H9 (cell line): ENCODE data around the gene GPR161. TPM values are rescaled to one million over a fixed set of nuclear protein-coding genes. Genes with fewer than 3 reads are reported as not detected.

Experiments used
- DNase-seq: peaks from one replicate; pipeline ENCODE4 v3.0.0-alpha.2; 2017
- H2AFZ ChIP-seq: one replicate; pipeline ENCODE4 v1.6.1; 2013; ENCODE audit warnings: mild to moderate bottlenecking, low read length, control low read depth, moderate library complexity
- H2AK5ac ChIP-seq: 2 replicates; pipeline ENCODE4 v1.6.1; 2013; ENCODE audit warnings: low read length, control low read depth, mixed read lengths; ENCODE audit not compliant: insufficient read length
- H2BK120ac ChIP-seq: one replicate; pipeline ENCODE4 v1.6.1; 2013; ENCODE audit warnings: low read depth, mild to moderate bottlenecking, low read length, control low read depth, inconsistent platforms; ENCODE audit not compliant: poor library complexity, severe bottlenecking
- H2BK12ac ChIP-seq: 2 replicates; pipeline ENCODE4 v1.6.1; 2013; ENCODE audit warnings: low read length, control low read depth, mixed read lengths, low read depth; ENCODE audit not compliant: insufficient read length
- H2BK15ac ChIP-seq: 2 replicates; pipeline ENCODE4 v1.6.1; 2013; ENCODE audit warnings: low read depth, low read length, control low read depth
- H2BK20ac ChIP-seq: one replicate; pipeline ENCODE4 v1.6.1; 2013; ENCODE audit warnings: low read depth, mild to moderate bottlenecking, low read length, control low read depth, inconsistent platforms; ENCODE audit not compliant: poor library complexity, severe bottlenecking
- H2BK5ac ChIP-seq: 2 replicates; pipeline ENCODE4 v1.6.1; 2013; ENCODE audit warnings: low read length, control low read depth, mixed read lengths; ENCODE audit not compliant: insufficient read length
- H3K14ac ChIP-seq: 2 replicates; pipeline ENCODE4 v1.6.1; 2013; ENCODE audit warnings: low read length, control low read depth; ENCODE audit not compliant: insufficient read depth
- H3K18ac ChIP-seq: 2 replicates; pipeline ENCODE4 v1.6.1; 2013; ENCODE audit warnings: low read depth, mild to moderate bottlenecking, mixed read lengths, low read length, control low read depth; ENCODE audit not compliant: insufficient read length
- H3K23ac ChIP-seq: 2 replicates; pipeline ENCODE4 v1.6.1; 2013; ENCODE audit warnings: low read length, control low read depth, mixed read lengths, low read depth; ENCODE audit not compliant: insufficient read length
- H3K23me2 ChIP-seq: 2 replicates; pipeline ENCODE4 v1.6.1; 2013; ENCODE audit warnings: low read depth, mild to moderate bottlenecking, mixed read lengths, low read length, control low read depth; ENCODE audit not compliant: insufficient read length, poor library complexity, severe bottlenecking
- H3K27ac ChIP-seq: 2 replicates; pipeline ENCODE4 v1.5.1; 2013; ENCODE audit warnings: low read length, control low read depth, mixed read lengths, low read depth; ENCODE audit not compliant: insufficient read length
- H3K27me3 ChIP-seq: 2 replicates; pipeline ENCODE4 v1.6.1; 2013; ENCODE audit warnings: low read length, control low read depth, inconsistent platforms; ENCODE audit not compliant: insufficient read depth
- H3K4ac ChIP-seq: 2 replicates; pipeline ENCODE4 v1.6.1; 2013; ENCODE audit warnings: low read depth, mild to moderate bottlenecking, control low read depth, inconsistent platforms, low read length, moderate library complexity
- H3K4me1 ChIP-seq: 2 replicates; pipeline ENCODE4 v1.6.1; 2013; ENCODE audit warnings: low read length, control low read depth, inconsistent platforms; ENCODE audit not compliant: insufficient read depth
- H3K4me2 ChIP-seq: 2 replicates; pipeline ENCODE4 v1.6.1; 2013; ENCODE audit warnings: low read length, control low read depth, mixed read lengths; ENCODE audit not compliant: insufficient read length, insufficient read depth
- H3K56ac ChIP-seq: 2 replicates; pipeline ENCODE4 v1.6.1; 2013; ENCODE audit warnings: low read depth, mild to moderate bottlenecking, mixed read lengths, low read length, control low read depth; ENCODE audit not compliant: insufficient read length
- H3K79me1 ChIP-seq: 2 replicates; pipeline ENCODE4 v1.6.1; 2013; ENCODE audit warnings: low read depth, mild to moderate bottlenecking, moderate library complexity, low read length, control low read depth, inconsistent platforms; ENCODE audit not compliant: insufficient read depth, poor library complexity, severe bottlenecking
- H3K79me2 ChIP-seq: 2 replicates; pipeline ENCODE4 v1.6.1; 2013; ENCODE audit warnings: low read length, control low read depth, inconsistent platforms; ENCODE audit not compliant: insufficient read depth
- H3K9ac ChIP-seq: 2 replicates; pipeline ENCODE4 v1.6.1; 2013; ENCODE audit warnings: low read length, control low read depth, mixed read lengths; ENCODE audit not compliant: insufficient read length; ENCODE audit errors: extremely low read depth
- H3K9me3 ChIP-seq: one replicate; pipeline ENCODE4 v1.6.1; 2013; ENCODE audit warnings: low read depth, low read length, inconsistent platforms; ENCODE audit not compliant: control insufficient read depth
- H3T11ph ChIP-seq: one replicate; pipeline ENCODE4 v1.6.1; 2013; ENCODE audit warnings: mild to moderate bottlenecking, low read length, control low read depth, inconsistent platforms
- H4K20me1 ChIP-seq: one replicate; pipeline ENCODE4 v1.6.1; 2013; ENCODE audit not compliant: control insufficient read depth, insufficient read length, insufficient read depth
- H4K5ac ChIP-seq: 2 replicates; pipeline ENCODE4 v1.6.1; 2013; ENCODE audit warnings: low read depth, mild to moderate bottlenecking, mixed read lengths, low read length, control low read depth; ENCODE audit not compliant: insufficient read length
- H4K8ac ChIP-seq: replicated peaks from 2 replicates; pipeline ENCODE4 v1.6.1; 2013; ENCODE audit warnings: low read length, control low read depth, mixed read lengths, low read depth; ENCODE audit not compliant: insufficient read length
- H4K91ac ChIP-seq: 2 replicates; pipeline ENCODE4 v1.6.1; 2013; ENCODE audit warnings: low read depth, mild to moderate bottlenecking, moderate library complexity, mixed read lengths, low read length, control low read depth; ENCODE audit not compliant: insufficient read length
- H3K27ac Mint-ChIP-seq, 3 experiments: 2 replicates in 2 of 3; 3 replicates in 1 of 3; pipeline ENCODE4 v1.8.0; 2020 to 2021; ENCODE audit warnings: mixed read lengths in 3 of 3, mild to moderate bottlenecking in 1 of 3, moderate library complexity in 1 of 3
- H3K27me3 Mint-ChIP-seq: 2 replicates; pipeline ENCODE4 v1.8.0; 2021; ENCODE audit warnings: low read depth, mild to moderate bottlenecking, moderate library complexity, mixed read lengths
- H3K36me3 Mint-ChIP-seq, 3 experiments: 2 replicates in 2 of 3; 3 replicates in 1 of 3; pipeline ENCODE4 v1.8.0; 2020 to 2021; ENCODE audit warnings: low read depth in 3 of 3, mixed read lengths in 3 of 3; ENCODE audit not compliant: insufficient read depth in 1 of 3
- H3K4me1 Mint-ChIP-seq, 2 experiments: 2 replicates each; pipeline ENCODE4 v1.8.0; 2020; ENCODE audit warnings: mixed read lengths in 2 of 2
- H3K4me3 Mint-ChIP-seq, 2 experiments: 2 replicates in 1 of 2; 3 replicates in 1 of 2; pipeline ENCODE4 v1.8.0; 2020 to 2021; ENCODE audit warnings: mild to moderate bottlenecking in 2 of 2, mixed read lengths in 2 of 2, moderate library complexity in 1 of 2
- H3K9me3 Mint-ChIP-seq, 2 experiments: 2 replicates in 1 of 2; 3 replicates in 1 of 2; pipeline ENCODE4 v1.8.0; 2020; ENCODE audit warnings: mild to moderate bottlenecking in 2 of 2, mixed read lengths in 2 of 2, moderate library complexity in 1 of 2
- CTCF ChIP-seq: fragments of 200-600 bp; sonication (generic); conservative IDR thresholded peaks from 3 replicates; pipeline ENCODE4 v1.8.0; 2021; ENCODE audit warnings: antibody characterized with exemption, mild to moderate bottlenecking
- WGBS: extraction: QIAGEN DNeasy Blood & Tissue Kit; methylation state at CpG from one replicate; pipeline ENCODE4 v1.1.7; 2013; ENCODE audit warnings: missing lambda C conversion rate, low lambda C conversion rate, mixed read lengths; ENCODE audit not compliant: insufficient read length; ENCODE audit errors: extremely low coverage; 5-methylcytosine and 5-hydroxymethylcytosine counted together
- total RNA-seq: library from RNA; stranded (reverse); gene quantifications from 2 replicates; pipeline ENCODE4 v1.2.1, GENCODE V29; 2021

GPR161 gene
- total RNA-seq, 1 experiment from 2014 or later: 10.6 TPM

GRCh38 chr1:168102487-168102886, 34.2 kb downstream of the GPR161 start:
- no peak overlapping the region for H3K27ac ChIP-seq
- H3K79me1 ChIP-seq: no peaks in the 10 kb centered on the region
- no peak for TF ChIP-seq CTCF
- H2BK5ac ChIP-seq: no peak overlapping the region
- H4K8ac ChIP-seq: no peak overlapping the region
- H2BK20ac ChIP-seq: no peak overlapping the region
- H3K56ac ChIP-seq: no peak overlapping the region
- Mint-ChIP-seq H3K4me3 (no peak overlapping the region), H3K27me3 (no peaks in the 10 kb centered on the region), H3K27ac (no peak overlapping the region), H3K4me1 (peaks cover 4 to 8% of the 10 kb centered on the region in 2 experiments), H3K36me3 (peaks cover 3 to 28% (median 3%) of the 10 kb centered on the region in 3 experiments; a peak in 5 of 7 replicates), H3K9me3 (no peaks in the 10 kb centered on the region)
- H3K4ac ChIP-seq: no peak overlapping the region
- no peak overlapping the region for H2BK15ac ChIP-seq
- WGBS: no CpG with 5 or more reads among the region's 1 CpG
- no peak overlapping the region for H2AK5ac ChIP-seq
- H3K79me2 ChIP-seq: no peaks in the 10 kb centered on the region
- H2AFZ ChIP-seq: no peak overlapping the region
- no peak for DNase-seq
- no peak overlapping the region for H3K18ac ChIP-seq
- no peak overlapping the region for H3K4me2 ChIP-seq
- no peak overlapping the region for H3T11ph ChIP-seq
- H2BK120ac ChIP-seq: no peak overlapping the region
- no peak overlapping the region for H3K9ac ChIP-seq
- no peak overlapping the region for H3K14ac ChIP-seq
- H3K9me3 ChIP-seq: no peaks in the 10 kb centered on the region
- H3K23me2 ChIP-seq: no peaks in the 10 kb centered on the region
- H3K4me1 ChIP-seq: no peaks in the 10 kb centered on the region
- no peaks in the 10 kb centered on the region for H4K20me1 ChIP-seq
- H3K23ac ChIP-seq: no peak overlapping the region
- H4K5ac ChIP-seq: no peak overlapping the region
- no peak overlapping the region for H4K91ac ChIP-seq
- H3K27me3 ChIP-seq: no peaks in the 10 kb centered on the region
- H2BK12ac ChIP-seq: no peak overlapping the region
